NCI-H187 treated with DMSO at 0.1 percent for 48 hours (cell line): ENCODE measurements around the gene UCKL1.
"Not testable (repeated sequence)": the region's sequence is repeated elsewhere in the genome, so short reads cannot be mapped to it uniquely, and the experiment has no call there.

Experiments used
- DNase-seq: peaks from one replicate; lab custom pipeline; 2025; lab: John Stamatoyannopoulos, UW

UCKL1 gene

GRCh38 chr20:63972312-63973159 lies 16.3 kb upstream of the UCKL1 start:
- no peak for DNase-seq

- DNase-seq, result not testable (repeated sequence)
These were observed 15.7 kb upstream of the UCKL1 start for GRCh38 chr20:63971960-63972311.

GRCh38 chr20:63970714-63971431 lies 14.7 kb upstream of the UCKL1 start:
- no peak for DNase-seq

- DNase-seq, result no peak
These were observed 13.9 kb upstream of the UCKL1 start, which contains the start of gene ZNF512B for GRCh38 chr20:63969838-63970713. TSS of gene ZNF512B (minus strand) at chr20:63969930. CDS start at chr20:63967950, 1,980 bp downstream.

GRCh38 chr20:63968928-63969760 lies 12.9 kb upstream of the UCKL1 start:
- DNase-seq, result no peak

GRCh38 chr20:63968136-63968927 lies 12.1 kb upstream of the UCKL1 start:
- DNase-seq, result no peak

GRCh38 chr20:63967330-63968135 lies 11.3 kb upstream of the UCKL1 start:
- no peak for DNase-seq

GRCh38 chr20:63966944-63967322 lies 10.7 kb upstream of the UCKL1 start:
- no peak for DNase-seq

- DNase-seq, result no peak
These were observed 10.1 kb upstream of the UCKL1 start for GRCh38 chr20:63966172-63966943.

- no peak for DNase-seq
These were observed 8.2 kb upstream of the UCKL1 start for GRCh38 chr20:63964412-63964811.

GRCh38 chr20:63963784-63964301 lies 7.6 kb upstream of the UCKL1 start:
- no peak for DNase-seq

- no peak for DNase-seq
These were observed 7.1 kb upstream of the UCKL1 start for GRCh38 chr20:63963348-63963741.

- DNase-seq, result no peak
These were observed 6.5 kb upstream of the UCKL1 start for GRCh38 chr20:63962426-63963347.

- DNase-seq, result no peak
These were observed 5.6 kb upstream of the UCKL1 start for GRCh38 chr20:63961664-63962425.

- DNase-seq, result not testable (repeated sequence)
These were observed 4.7 kb upstream of the UCKL1 start for GRCh38 chr20:63960654-63961621.

GRCh38 chr20:63959699-63960075 lies 3.5 kb upstream of the UCKL1 start:
- DNase-seq, result no peak
